Body of pancreas (tissue), 4 donors: ENCODE measurements around the gene STPG4.

Experiments used
- CTCF ChIP-seq, 7 experiments: fragments of 450-650 bp in 4 of 7; fragments of 200-600 bp in 3 of 7; sonication (generic) in 3 of 7; IDR thresholded peaks; one replicate each; pipeline ENCODE4 v1.5.1; 2016 to 2019; ENCODE audit warnings: antibody characterized with exemption in 7 of 7
- POLR2A ChIP-seq, 3 donors: fragments of 450-650 bp; IDR thresholded peaks; one replicate each; pipeline ENCODE4 v1.6.1; 2016; ENCODE audit warnings: antibody characterized with exemption in 3 of 3, mild to moderate bottlenecking in 2 of 3

- TF ChIP-seq CTCF (IDR thresholded peaks at IDR 0.05) (no peak), POLR2A (IDR thresholded peaks at IDR 0.05) (no peak)
Measured at GRCh38 chr2:47159627-47160026, 4.5 kb upstream of the STPG4 start.
